Stimulated activated naive CD8-positive, alpha-beta T cell treated with anti-CD3 and anti-CD28 coated beads, Interleukin-15, Interleukin-2, amounts not matched to agents 100 U/mL and 50 U/mL, for 24 hours (primary cell): ENCODE data around the gene RBP3.

ENCODE experiments used
- ATAC-seq: fragments of 150-1000 bp; cut with Tn5 transposase; one replicate; pipeline ENCODE4 v1.10.0; 2021
- DNase-seq: peaks from one replicate; pipeline ENCODE4 v3.0.0; 2021

Gene RBP3

DNA sequence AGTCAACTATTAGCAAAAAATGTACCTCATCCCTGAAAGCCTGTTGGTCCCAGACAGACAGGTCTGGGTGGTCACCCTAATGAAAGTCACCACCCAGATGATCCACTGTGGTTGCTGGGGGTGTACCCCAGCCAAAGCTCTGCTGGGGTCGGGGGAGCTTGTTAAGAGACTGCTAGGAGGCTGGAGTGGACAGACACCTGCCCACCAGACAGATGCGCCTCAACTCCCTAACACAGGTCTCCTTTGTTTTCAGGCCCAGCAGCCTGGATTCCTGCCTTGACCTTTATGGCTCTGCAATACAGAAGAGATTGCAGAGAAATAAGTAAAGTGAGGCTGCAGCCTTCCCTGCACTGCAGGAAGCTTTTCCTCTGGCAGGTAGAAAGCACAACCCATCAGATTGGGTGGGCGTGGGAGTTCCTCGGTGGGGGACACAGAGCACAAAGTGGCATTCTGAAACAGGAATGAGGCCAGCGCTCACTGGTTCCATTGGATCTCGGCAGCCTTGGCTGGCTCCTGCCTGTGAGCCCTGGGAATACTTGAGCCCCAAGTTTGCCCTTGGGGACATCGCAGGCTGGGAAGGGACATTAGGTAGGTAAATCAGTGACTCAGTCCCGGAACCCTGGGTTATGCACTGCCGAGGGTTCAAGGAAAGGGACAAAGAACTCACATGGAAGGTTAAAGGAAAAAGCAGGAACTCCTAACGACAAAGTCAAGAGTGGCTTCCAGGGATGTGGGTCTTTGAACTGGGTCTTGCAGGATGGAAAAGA is 53.9 kb downstream of the RBP3 start:
- no peak for DNase-seq
- no peak for ATAC-seq

GRCh38 chr10:47402641-47403301 is 54.6 kb downstream of the RBP3 start:
- DNase-seq (no peak), ATAC-seq (no peak)

- no peak for ATAC-seq
- DNase-seq, result no peak
These were observed 55.5 kb downstream of the RBP3 start for GRCh38 chr10:47403446-47404318.

GRCh38 chr10:47404446-47404845 is 56.3 kb downstream of the RBP3 start:
- DNase-seq (no peak), ATAC-seq (no peak)

DNA sequence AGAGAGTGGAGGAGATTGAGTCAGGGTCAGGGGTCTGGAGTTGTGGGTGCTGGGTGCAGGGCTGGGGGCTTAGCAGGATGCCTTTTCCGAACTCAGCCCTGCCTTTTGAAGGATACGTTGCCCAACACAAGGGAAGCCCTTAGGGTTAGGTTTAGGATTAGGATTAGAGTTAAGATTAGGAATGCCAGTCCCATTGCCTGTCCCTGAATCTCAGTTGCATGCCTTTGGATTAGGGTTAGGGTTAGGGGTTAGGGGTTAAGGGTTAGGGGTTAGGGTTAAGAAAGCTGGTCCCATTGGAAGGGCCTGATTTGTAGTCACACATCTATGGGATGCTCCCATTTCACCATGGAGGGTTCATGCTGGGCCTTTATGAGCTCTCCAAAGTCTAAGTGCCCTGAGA is 56.8 kb downstream of the RBP3 start:
- no peak for DNase-seq
- no peak for ATAC-seq

- ATAC-seq, result no peak
These were observed 57.8 kb downstream of the RBP3 start for GRCh38 chr10:47405857-47406547.

DNA sequence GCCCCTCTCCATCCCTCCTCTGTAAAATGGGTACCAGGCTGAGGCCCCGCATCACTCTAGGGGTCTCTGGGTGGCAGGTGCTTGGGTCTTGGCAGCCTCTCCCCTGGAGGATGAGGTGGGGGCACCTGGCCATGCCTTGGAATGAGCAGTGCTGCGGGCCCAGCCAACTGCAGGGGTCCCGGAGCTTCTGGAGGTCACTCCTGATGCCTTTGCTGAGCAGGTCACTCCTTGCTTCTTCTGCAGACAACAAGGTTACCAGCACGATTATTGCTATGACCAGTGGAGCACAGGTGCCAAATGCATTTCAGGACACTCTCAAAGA is 58.3 kb downstream of the RBP3 start:
- ATAC-seq (no peak), DNase-seq (no peak)

More at GRCh38 chr10:47405857-47406547, 57.8 kb downstream of the RBP3 start:
- DNase-seq, result no peak

DNA sequence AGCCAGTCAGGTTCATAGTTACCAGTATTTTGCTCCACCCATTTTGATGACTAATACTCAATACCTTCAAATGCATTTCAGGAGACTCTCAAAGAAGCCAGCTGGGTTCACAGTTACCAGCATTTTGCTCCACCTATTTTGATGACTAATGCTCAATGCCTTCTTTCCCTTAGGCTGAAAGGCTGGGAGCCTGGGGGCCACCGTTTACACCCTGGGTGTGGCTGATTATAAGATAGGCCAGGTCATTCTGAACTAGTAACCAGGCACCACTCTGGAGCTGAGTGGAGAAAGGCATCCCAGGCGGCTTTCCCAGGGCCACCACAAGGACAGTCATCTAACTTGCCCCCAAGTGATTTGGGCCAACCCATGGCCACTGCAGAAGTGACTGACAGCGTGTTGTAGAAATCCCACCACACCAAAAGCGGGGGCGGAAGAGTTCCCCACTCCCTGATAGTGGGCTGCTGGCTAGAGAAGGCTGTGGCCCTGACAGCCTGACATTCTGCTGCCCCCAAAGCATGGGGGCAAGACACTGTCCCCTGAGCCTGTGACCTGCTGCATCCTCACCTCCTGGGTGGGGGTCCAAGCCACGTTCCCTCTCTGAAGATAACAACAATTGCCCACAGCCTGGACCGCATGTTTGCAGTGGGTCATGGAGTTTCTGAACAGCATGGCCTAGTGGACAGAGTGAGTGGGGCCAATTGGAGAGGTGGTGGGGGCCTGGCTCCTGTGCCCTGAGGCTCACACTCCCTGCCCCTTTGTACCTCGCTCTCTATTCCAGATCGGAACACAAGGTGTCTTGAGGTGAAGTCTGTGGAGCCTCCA is 58.9 kb downstream of the RBP3 start:
- no peak for DNase-seq
- ATAC-seq, result no peak
